Astrocyte (in vitro differentiated cells and primary cell): ENCODE measurements around the gene RTN4RL2. TPM values are rescaled to one million over a fixed set of nuclear protein-coding genes. Genes with fewer than 3 reads are reported as not detected.

ENCODE experiments used
- DNase-seq: peaks from one replicate; pipeline ENCODE4 v3.0.0-alpha.2; 2010; ENCODE audit warnings: low read depth
- FAIRE-seq: peaks from 2 replicates; lab custom pipeline; 2011; peaks lifted over from hg19 to GRCh38; lab: Jason Lieb, UNC
- H2AFZ ChIP-seq: 2 replicates; pipeline ENCODE4 v1.6.0; 2012; ENCODE audit warnings: low read depth, low read length, inconsistent platforms
- H3K27ac ChIP-seq: 2 replicates; pipeline ENCODE4 v1.5.1; 2011; ENCODE audit warnings: low read depth, low read length, inconsistent platforms
- H3K27me3 ChIP-seq: 2 replicates; pipeline ENCODE4 v1.6.0; 2011; ENCODE audit warnings: low read length, inconsistent platforms; ENCODE audit not compliant: insufficient read depth
- H3K36me3 ChIP-seq: 2 replicates; pipeline ENCODE4 v1.5.1; 2011; ENCODE audit warnings: low read length, inconsistent platforms; ENCODE audit not compliant: insufficient read depth
- H3K4me1 ChIP-seq: 2 replicates; pipeline ENCODE4 v1.5.1; 2011; ENCODE audit warnings: low read length, inconsistent platforms; ENCODE audit not compliant: insufficient read depth
- H3K4me2 ChIP-seq: 2 replicates; pipeline ENCODE4 v1.6.0; 2012; ENCODE audit warnings: low read length, inconsistent platforms
- H3K4me3 ChIP-seq: 2 replicates; pipeline ENCODE4 v1.5.1; 2011; ENCODE audit warnings: low read depth, mild to moderate bottlenecking, low read length, inconsistent platforms; ENCODE audit not compliant: insufficient read depth
- H3K79me2 ChIP-seq: 2 replicates; pipeline ENCODE4 v1.6.0; 2012; ENCODE audit warnings: mild to moderate bottlenecking, low read length, inconsistent platforms; ENCODE audit not compliant: insufficient read depth
- H3K9ac ChIP-seq: 2 replicates; pipeline ENCODE4 v1.6.0; 2012; ENCODE audit warnings: mild to moderate bottlenecking, low read length, inconsistent platforms
- H3K9me3 ChIP-seq: 2 replicates; pipeline ENCODE4 v1.5.1; 2012; ENCODE audit warnings: low read depth, mild to moderate bottlenecking, low read length, inconsistent platforms; ENCODE audit not compliant: insufficient read depth
- H4K20me1 ChIP-seq: 2 replicates; pipeline ENCODE4 v1.6.0; 2012; ENCODE audit warnings: low read length, inconsistent platforms; ENCODE audit not compliant: insufficient read depth
- H3K27ac Mint-ChIP-seq: one replicate; pipeline ENCODE4 v1.8.0; 2021; ENCODE audit warnings: mild to moderate bottlenecking, mixed read lengths; ENCODE audit not compliant: unreplicated experiment
- H3K27me3 Mint-ChIP-seq: one replicate; pipeline ENCODE4 v1.8.0; 2021; ENCODE audit warnings: low read depth, mixed read lengths; ENCODE audit not compliant: unreplicated experiment
- H3K36me3 Mint-ChIP-seq: one replicate; pipeline ENCODE4 v1.8.0; 2021; ENCODE audit warnings: low read depth, mixed read lengths; ENCODE audit not compliant: unreplicated experiment
- H3K4me1 Mint-ChIP-seq: one replicate; pipeline ENCODE4 v1.8.0; 2021; ENCODE audit warnings: low read depth, mixed read lengths; ENCODE audit not compliant: unreplicated experiment
- H3K4me3 Mint-ChIP-seq: one replicate; pipeline ENCODE4 v1.8.0; 2021; ENCODE audit warnings: mild to moderate bottlenecking, moderate library complexity, mixed read lengths; ENCODE audit not compliant: unreplicated experiment
- H3K9me3 Mint-ChIP-seq: one replicate; pipeline ENCODE4 v1.8.0; 2021; ENCODE audit warnings: mild to moderate bottlenecking, mixed read lengths; ENCODE audit not compliant: unreplicated experiment
- EZH2 ChIP-seq: IDR thresholded peaks from 2 replicates; pipeline ENCODE4 v1.6.1; 2012; ENCODE audit warnings: mild to moderate bottlenecking, low read length, inconsistent platforms; ENCODE audit not compliant: insufficient read depth
- total RNA-seq: library from RNA; stranded (reverse); gene quantifications from 2 replicates; pipeline ENCODE4 v1.2.1, GENCODE V29; 2021
- TF ChIP-seq, protein P1 (sequence below): IDR thresholded peaks from 2 replicates; pipeline ENCODE4 v1.5.1; 2011; ENCODE audit warnings: low read depth, mild to moderate bottlenecking, inconsistent platforms, low read length, moderate library complexity; ENCODE audit not compliant: insufficient read depth

Gene RTN4RL2
- total RNA-seq, 1 donor from 2014 or later = 0.50 TPM

DNA sequence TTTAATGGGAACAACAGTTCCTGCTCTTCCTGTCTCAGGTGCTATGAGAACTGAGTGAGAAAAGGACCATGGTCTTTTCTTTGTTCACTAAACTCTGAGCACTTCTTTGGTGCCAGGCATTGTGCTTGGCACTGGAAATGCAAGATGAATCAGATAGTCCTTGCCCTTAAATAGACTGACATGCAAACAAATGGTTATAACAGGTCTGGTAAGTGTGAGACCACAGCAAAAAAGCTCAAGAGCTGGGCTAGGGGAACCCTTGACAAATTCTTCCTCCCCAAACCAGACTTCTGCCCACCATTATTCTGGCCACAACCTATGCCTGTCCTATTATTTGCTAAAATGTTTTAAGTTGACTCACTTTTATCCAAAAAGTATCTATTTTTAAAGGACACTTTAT lies 38.5 kb upstream of the RTN4RL2 start:
- Mint-ChIP-seq H3K9me3 (no peaks in the 10 kb centered on the region), H3K27ac (no peak overlapping the region), H3K27me3 (no peaks in the 10 kb centered on the region), H3K4me1 (peaks cover 14% of the 10 kb centered on the region), H3K36me3 (peaks cover 18% of the 10 kb centered on the region), H3K4me3 (no peak overlapping the region)
- H3K4me2 ChIP-seq = no peak overlapping the region
- FAIRE-seq (no peak), DNase-seq (no peak)
- TF ChIP-seq EZH2 = no peak
- TF ChIP-seq, protein P1, sequence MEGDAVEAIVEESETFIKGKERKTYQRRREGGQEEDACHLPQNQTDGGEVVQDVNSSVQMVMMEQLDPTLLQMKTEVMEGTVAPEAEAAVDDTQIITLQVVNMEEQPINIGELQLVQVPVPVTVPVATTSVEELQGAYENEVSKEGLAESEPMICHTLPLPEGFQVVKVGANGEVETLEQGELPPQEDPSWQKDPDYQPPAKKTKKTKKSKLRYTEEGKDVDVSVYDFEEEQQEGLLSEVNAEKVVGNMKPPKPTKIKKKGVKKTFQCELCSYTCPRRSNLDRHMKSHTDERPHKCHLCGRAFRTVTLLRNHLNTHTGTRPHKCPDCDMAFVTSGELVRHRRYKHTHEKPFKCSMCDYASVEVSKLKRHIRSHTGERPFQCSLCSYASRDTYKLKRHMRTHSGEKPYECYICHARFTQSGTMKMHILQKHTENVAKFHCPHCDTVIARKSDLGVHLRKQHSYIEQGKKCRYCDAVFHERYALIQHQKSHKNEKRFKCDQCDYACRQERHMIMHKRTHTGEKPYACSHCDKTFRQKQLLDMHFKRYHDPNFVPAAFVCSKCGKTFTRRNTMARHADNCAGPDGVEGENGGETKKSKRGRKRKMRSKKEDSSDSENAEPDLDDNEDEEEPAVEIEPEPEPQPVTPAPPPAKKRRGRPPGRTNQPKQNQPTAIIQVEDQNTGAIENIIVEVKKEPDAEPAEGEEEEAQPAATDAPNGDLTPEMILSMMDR = no peak
- no peak overlapping the region for H2AFZ ChIP-seq
- H4K20me1 ChIP-seq = no peaks in the 10 kb centered on the region
- no peak overlapping the region for H3K9ac ChIP-seq
- no peak overlapping the region for H3K4me3 ChIP-seq
- no peaks in the 10 kb centered on the region for H3K9me3 ChIP-seq
- H3K36me3 ChIP-seq = peaks cover 2% of the 10 kb centered on the region
- no peak overlapping the region for H3K27ac ChIP-seq
- H3K79me2 ChIP-seq = peaks cover 4% of the 10 kb centered on the region
- H3K4me1 ChIP-seq = peaks cover 27% of the 10 kb centered on the region
- H3K27me3 ChIP-seq = no peaks in the 10 kb centered on the region

DNA sequence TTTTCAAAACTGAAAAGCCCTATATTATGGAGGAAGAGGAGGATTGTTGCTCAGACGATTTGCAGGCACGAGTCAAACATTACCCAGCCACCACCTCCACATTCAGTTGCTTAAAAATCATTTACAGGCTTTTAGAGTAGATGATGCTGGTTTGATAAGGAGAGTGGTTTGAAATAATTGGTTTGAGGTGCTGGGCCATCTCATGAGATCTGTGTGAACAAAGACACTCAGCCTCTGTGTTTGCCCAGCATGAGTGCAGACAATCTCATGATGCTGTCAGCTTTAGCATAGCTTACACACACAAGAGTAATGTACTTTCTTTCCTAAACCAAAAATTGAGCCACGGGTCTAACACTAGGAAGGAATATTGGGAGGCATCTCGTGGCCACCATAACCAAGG lies 37.7 kb upstream of the RTN4RL2 start:
- no peak overlapping the region for H2AFZ ChIP-seq
- no peaks in the 10 kb centered on the region for H4K20me1 ChIP-seq
- H3K4me3 Mint-ChIP-seq = no peak overlapping the region
- H3K4me1 Mint-ChIP-seq = peaks cover 21% of the 10 kb centered on the region
- TF ChIP-seq, protein P1 = no peak
- TF ChIP-seq EZH2 = no peak
- peaks cover 4% of the 10 kb centered on the region for H3K79me2 ChIP-seq
- no peaks in the 10 kb centered on the region for H3K9me3 Mint-ChIP-seq
- no peaks in the 10 kb centered on the region for H3K27me3 Mint-ChIP-seq
- H3K36me3 Mint-ChIP-seq = peaks cover 11% of the 10 kb centered on the region
- no peaks in the 10 kb centered on the region for H3K9me3 ChIP-seq
- H3K4me3 ChIP-seq = no peak overlapping the region
- H3K27me3 ChIP-seq = no peaks in the 10 kb centered on the region
- no peak overlapping the region for H3K9ac ChIP-seq
- no peak overlapping the region for H3K27ac ChIP-seq
- DNase-seq = no peak
- no peak overlapping the region for H3K4me2 ChIP-seq
- FAIRE-seq = no peak
- H3K4me1 ChIP-seq = peaks cover 36% of the 10 kb centered on the region
- peaks cover 2% of the 10 kb centered on the region for H3K36me3 ChIP-seq
- H3K27ac Mint-ChIP-seq = no peak overlapping the region

DNA sequence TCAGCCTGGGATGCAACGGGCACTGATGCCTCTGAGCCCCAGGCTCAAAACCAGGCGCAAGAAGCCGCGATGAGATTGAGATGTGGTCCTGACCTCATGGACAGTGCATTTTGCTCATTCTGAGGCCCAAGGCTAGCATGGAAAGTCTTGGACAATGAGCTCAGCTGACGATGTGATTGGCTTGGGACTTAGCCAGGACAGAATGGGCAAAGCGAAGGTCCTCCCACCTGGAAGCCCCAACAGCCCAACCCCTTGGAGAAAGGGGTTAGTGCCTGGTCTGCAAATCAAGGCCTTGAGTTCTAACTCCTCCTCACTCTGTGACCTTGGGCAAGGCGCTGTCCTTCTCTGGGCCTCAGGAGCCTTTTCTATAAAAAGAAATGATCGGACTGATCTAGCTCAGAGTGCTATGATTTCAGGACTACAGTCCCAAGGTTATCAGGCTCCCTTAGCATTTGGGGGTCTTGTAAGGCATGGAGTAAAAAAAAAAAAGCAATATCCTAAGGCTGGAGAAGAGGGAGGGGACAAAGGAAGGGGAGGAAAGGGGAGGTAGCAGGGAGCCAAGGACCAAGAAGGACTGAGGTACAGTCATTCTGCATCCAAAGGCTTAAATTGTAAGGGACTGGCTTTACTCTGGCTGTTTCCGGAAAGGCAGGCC lies 36.1 kb upstream of the RTN4RL2 start:
- no peak overlapping the region for H3K4me3 Mint-ChIP-seq
- no peaks in the 10 kb centered on the region for H3K27me3 ChIP-seq
- no peak for FAIRE-seq
- H4K20me1 ChIP-seq = no peaks in the 10 kb centered on the region
- no peak for DNase-seq
- peak overlapping the region; percentile 54 for H3K4me2 ChIP-seq
- H3K4me1 ChIP-seq = peaks cover 40% of the 10 kb centered on the region
- H3K9me3 ChIP-seq = no peaks in the 10 kb centered on the region
- peaks cover 7% of the 10 kb centered on the region for H3K36me3 Mint-ChIP-seq
- H3K9me3 Mint-ChIP-seq = no peaks in the 10 kb centered on the region
- H3K27me3 Mint-ChIP-seq = peaks cover 6% of the 10 kb centered on the region
- H3K4me1 Mint-ChIP-seq = peaks cover 22% of the 10 kb centered on the region
- peak overlapping the region; percentile 39 for H3K27ac ChIP-seq
- no peak overlapping the region for H3K4me3 ChIP-seq
- H3K36me3 ChIP-seq = no peaks in the 10 kb centered on the region
- TF ChIP-seq EZH2 = no peak
- TF ChIP-seq, protein P1 = no peak
- H3K27ac Mint-ChIP-seq = peak overlapping the region; percentile 41
- H2AFZ ChIP-seq = peak overlapping the region; percentile 14
- peak overlapping the region; percentile 48 for H3K9ac ChIP-seq
- peaks cover 4% of the 10 kb centered on the region for H3K79me2 ChIP-seq
